Nephron progenitor cell (in vitro differentiated cells): Measurements from ENCODE around the gene CDC5L.

Experiments used
- DNase-seq: peaks from one replicate; pipeline ENCODE4 v3.0.0; 2021
- H3K27ac Mint-ChIP-seq: 2 replicates; pipeline ENCODE4 v1.8.0; 2021; ENCODE audit warnings: mild to moderate bottlenecking, moderate library complexity, mixed read lengths
- H3K27me3 Mint-ChIP-seq: 2 replicates; pipeline ENCODE4 v1.8.0; 2021; ENCODE audit warnings: mild to moderate bottlenecking, low read depth, mixed read lengths; ENCODE audit not compliant: poor library complexity
- H3K36me3 Mint-ChIP-seq: 2 replicates; pipeline ENCODE4 v1.8.0; 2021; ENCODE audit warnings: low read depth, mixed read lengths
- H3K4me1 Mint-ChIP-seq: 2 replicates; pipeline ENCODE4 v1.8.0; 2021; ENCODE audit warnings: mixed read lengths
- H3K4me3 Mint-ChIP-seq: 2 replicates; pipeline ENCODE4 v1.8.0; 2021; ENCODE audit warnings: mild to moderate bottlenecking, moderate library complexity, mixed read lengths
- H3K9me3 Mint-ChIP-seq: 2 replicates; pipeline ENCODE4 v1.8.0; 2021; ENCODE audit warnings: mild to moderate bottlenecking, moderate library complexity, mixed read lengths
- TF ChIP-seq, protein P1 (sequence below): fragments of 200-600 bp; sonication (generic); IDR thresholded peaks from 2 replicates; pipeline ENCODE4 v1.5.0; 2021; ENCODE audit warnings: antibody characterized with exemption

CDC5L gene

GRCh38 chr6:44477293-44477894, 89.9 kb downstream of the CDC5L start:
- H3K36me3 Mint-ChIP-seq = no peaks in the 10 kb centered on the region

DNA sequence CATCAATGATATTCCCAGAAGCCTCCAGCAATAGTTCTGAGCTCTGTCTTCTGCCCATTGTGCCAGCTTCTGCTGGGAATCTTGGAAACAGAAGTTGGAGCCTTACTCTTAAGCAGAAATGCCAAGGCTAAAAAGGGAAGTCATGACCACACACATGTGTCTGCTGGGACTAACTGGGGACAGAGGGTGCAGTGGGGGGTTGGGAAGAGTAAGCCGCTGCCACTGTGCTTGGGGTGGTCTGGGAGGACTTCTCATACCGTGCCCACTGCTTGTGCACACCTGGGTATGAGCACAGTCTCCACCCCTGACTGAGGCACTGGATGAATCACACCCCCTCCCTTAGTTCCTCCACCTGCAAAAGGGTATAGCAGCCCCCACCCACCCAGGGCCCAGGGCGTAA, 90.7 kb downstream of the CDC5L start:
- no peak for DNase-seq
- Mint-ChIP-seq H3K27ac (no peak overlapping the region), H3K36me3 (no peaks in the 10 kb centered on the region), H3K9me3 (no peaks in the 10 kb centered on the region), H3K4me3 (no peak overlapping the region), H3K27me3 (peaks cover 16% of the 10 kb centered on the region), H3K4me1 (peaks cover 30% of the 10 kb centered on the region)
- TF ChIP-seq, protein P1, sequence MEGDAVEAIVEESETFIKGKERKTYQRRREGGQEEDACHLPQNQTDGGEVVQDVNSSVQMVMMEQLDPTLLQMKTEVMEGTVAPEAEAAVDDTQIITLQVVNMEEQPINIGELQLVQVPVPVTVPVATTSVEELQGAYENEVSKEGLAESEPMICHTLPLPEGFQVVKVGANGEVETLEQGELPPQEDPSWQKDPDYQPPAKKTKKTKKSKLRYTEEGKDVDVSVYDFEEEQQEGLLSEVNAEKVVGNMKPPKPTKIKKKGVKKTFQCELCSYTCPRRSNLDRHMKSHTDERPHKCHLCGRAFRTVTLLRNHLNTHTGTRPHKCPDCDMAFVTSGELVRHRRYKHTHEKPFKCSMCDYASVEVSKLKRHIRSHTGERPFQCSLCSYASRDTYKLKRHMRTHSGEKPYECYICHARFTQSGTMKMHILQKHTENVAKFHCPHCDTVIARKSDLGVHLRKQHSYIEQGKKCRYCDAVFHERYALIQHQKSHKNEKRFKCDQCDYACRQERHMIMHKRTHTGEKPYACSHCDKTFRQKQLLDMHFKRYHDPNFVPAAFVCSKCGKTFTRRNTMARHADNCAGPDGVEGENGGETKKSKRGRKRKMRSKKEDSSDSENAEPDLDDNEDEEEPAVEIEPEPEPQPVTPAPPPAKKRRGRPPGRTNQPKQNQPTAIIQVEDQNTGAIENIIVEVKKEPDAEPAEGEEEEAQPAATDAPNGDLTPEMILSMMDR = no peak

More at GRCh38 chr6:44477293-44477894, 89.9 kb downstream of the CDC5L start:
- Mint-ChIP-seq H3K4me3 (no peak overlapping the region), H3K4me1 (peaks cover 38% of the 10 kb centered on the region), H3K9me3 (no peaks in the 10 kb centered on the region), H3K27me3 (peaks cover 16% of the 10 kb centered on the region), H3K27ac (no peak overlapping the region)
- no peak for DNase-seq
- TF ChIP-seq, protein P1 = no peak

GRCh38 chr6:44478591-44479254, 91.2 kb downstream of the CDC5L start:
- Mint-ChIP-seq H3K27me3 (peaks cover 16% of the 10 kb centered on the region), H3K27ac (no peak overlapping the region), H3K4me1 (peaks cover 31% of the 10 kb centered on the region), H3K4me3 (no peak overlapping the region), H3K9me3 (no peaks in the 10 kb centered on the region), H3K36me3 (no peaks in the 10 kb centered on the region)
- DNase-seq = no peak
- TF ChIP-seq, protein P1 = no peak

DNA sequence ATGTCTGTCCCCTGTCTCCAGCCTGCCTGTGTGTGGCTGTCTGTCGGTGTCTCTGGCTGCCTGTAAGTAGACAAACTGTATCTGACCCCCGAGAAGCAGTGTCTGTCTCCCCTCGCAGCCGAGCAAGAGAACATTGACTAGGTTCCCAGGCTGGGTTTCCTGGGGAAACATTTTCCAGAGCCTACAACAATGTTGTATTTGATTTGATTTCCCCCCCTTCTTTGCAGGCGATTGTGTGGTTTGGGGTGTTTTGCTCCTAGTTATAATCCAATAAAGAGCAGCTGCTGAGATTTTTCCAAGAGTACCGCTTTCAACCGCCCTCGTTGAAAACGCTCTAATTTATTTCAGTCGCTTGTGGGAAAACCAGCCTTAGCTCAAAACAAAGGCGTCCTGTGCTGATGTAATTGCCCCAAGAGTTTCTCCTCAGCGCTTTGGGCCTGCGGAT, 92.6 kb downstream of the CDC5L start:
- Mint-ChIP-seq H3K4me1 (peaks cover 30% of the 10 kb centered on the region), H3K36me3 (no peaks in the 10 kb centered on the region), H3K4me3 (no peak overlapping the region), H3K27me3 (peaks cover 13% of the 10 kb centered on the region), H3K9me3 (no peaks in the 10 kb centered on the region), H3K27ac (no peak overlapping the region)
- DNase-seq = no peak
- TF ChIP-seq, protein P1 = no peak

GRCh38 chr6:44481056-44481455, 93.5 kb downstream of the CDC5L start:
- H3K9me3 Mint-ChIP-seq = no peaks in the 10 kb centered on the region
- peaks cover 13% of the 10 kb centered on the region for H3K27me3 Mint-ChIP-seq
- TF ChIP-seq, protein P1 = no peak
- H3K36me3 Mint-ChIP-seq = no peaks in the 10 kb centered on the region
- no peak for DNase-seq
- no peak overlapping the region for H3K4me3 Mint-ChIP-seq
- no peak overlapping the region for H3K27ac Mint-ChIP-seq
- peaks cover 31% of the 10 kb centered on the region for H3K4me1 Mint-ChIP-seq

DNA sequence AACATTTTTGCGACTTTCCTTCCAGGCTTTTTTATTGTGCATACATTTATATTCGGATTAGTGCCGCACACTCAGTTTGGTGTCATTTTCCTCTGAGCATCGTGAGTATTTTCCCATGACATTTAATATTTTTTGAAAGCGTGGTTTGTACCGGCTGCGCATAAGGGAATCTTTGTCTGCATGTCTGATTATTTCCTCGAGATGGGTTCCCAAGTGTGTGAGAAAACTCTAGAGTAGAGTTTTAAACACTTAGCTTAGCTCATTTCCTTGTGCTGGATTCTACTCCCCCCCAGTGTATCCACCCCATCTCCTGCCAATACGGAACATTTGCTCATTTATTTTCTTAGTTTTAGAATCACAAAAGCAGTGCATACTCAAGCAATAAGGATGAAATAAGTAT, 94.3 kb downstream of the CDC5L start:
- H3K36me3 Mint-ChIP-seq = no peaks in the 10 kb centered on the region
- no peak for DNase-seq
- peaks cover 32% of the 10 kb centered on the region for H3K4me1 Mint-ChIP-seq
- no peaks in the 10 kb centered on the region for H3K9me3 Mint-ChIP-seq
- H3K4me3 Mint-ChIP-seq = no peak overlapping the region
- no peak overlapping the region for H3K27ac Mint-ChIP-seq
- peaks cover 13% of the 10 kb centered on the region for H3K27me3 Mint-ChIP-seq
- TF ChIP-seq, protein P1 = no peak
